ENCODE data around the gene SLC8A1. TPM values are rescaled to one million over a fixed set of nuclear protein-coding genes. Genes with fewer than 3 reads are reported as not detected.
A peak's percentile ranks its signal among the peaks of the same experiment; 100 is the strongest.

Gene SLC8A1
- total and polyA plus RNA-seq, 8 donors: 5.4 to 39.7 (median 6.6) TPM

DNA sequence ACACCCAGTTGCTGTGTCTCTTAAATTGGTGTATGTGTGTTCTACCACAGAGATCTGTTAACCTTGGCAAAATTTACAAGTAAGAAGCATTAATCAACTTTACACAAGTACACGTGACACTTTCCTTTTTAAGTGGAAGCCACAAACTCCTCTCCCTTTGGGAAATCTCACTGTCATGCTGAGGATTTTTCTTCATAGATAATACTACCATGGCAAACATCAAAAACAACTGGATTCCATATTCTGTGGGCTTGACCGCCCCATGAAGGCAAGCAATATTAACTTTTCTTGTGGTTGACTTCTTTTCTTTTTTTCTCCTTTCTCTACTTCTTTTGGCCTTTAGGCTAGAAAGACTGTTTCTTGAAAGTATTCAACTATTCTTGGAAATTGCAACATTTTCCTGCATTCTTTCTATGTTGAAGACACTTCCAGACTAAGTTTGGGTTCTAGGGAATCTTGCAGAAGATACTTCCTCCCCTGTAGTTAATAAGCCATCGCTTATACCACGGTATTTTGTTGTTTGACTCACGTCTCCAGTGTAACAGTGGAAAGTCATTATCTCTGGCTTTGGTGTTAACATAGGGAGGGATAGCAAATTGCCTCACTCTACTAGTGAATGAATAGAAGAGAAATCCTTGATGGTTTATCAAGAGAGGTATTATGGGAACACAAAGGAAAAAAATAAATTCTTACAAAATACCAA lies 79.5 kb downstream of the SLC8A1 start:
- TF ChIP-seq, protein P1, sequence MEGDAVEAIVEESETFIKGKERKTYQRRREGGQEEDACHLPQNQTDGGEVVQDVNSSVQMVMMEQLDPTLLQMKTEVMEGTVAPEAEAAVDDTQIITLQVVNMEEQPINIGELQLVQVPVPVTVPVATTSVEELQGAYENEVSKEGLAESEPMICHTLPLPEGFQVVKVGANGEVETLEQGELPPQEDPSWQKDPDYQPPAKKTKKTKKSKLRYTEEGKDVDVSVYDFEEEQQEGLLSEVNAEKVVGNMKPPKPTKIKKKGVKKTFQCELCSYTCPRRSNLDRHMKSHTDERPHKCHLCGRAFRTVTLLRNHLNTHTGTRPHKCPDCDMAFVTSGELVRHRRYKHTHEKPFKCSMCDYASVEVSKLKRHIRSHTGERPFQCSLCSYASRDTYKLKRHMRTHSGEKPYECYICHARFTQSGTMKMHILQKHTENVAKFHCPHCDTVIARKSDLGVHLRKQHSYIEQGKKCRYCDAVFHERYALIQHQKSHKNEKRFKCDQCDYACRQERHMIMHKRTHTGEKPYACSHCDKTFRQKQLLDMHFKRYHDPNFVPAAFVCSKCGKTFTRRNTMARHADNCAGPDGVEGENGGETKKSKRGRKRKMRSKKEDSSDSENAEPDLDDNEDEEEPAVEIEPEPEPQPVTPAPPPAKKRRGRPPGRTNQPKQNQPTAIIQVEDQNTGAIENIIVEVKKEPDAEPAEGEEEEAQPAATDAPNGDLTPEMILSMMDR (IDR thresholded peaks at IDR 0.05): no peak
- no peaks in the 10 kb centered on the region for H3K9me3 ChIP-seq
- H3K4me1 ChIP-seq: no peaks in the 10 kb centered on the region
- H3K4me3 ChIP-seq: no peak overlapping the region
- DNase-seq (no peak), ATAC-seq (peak; percentile 65)
- H3K27me3 ChIP-seq: no peaks in the 10 kb centered on the region
- H3K36me3 ChIP-seq: no peaks in the 10 kb centered on the region
- H3K27ac ChIP-seq: peak overlapping the region in 1 of 2 donors; percentile 13
- intact Hi-C loops (cut with DNase I): no loop called here

DNA sequence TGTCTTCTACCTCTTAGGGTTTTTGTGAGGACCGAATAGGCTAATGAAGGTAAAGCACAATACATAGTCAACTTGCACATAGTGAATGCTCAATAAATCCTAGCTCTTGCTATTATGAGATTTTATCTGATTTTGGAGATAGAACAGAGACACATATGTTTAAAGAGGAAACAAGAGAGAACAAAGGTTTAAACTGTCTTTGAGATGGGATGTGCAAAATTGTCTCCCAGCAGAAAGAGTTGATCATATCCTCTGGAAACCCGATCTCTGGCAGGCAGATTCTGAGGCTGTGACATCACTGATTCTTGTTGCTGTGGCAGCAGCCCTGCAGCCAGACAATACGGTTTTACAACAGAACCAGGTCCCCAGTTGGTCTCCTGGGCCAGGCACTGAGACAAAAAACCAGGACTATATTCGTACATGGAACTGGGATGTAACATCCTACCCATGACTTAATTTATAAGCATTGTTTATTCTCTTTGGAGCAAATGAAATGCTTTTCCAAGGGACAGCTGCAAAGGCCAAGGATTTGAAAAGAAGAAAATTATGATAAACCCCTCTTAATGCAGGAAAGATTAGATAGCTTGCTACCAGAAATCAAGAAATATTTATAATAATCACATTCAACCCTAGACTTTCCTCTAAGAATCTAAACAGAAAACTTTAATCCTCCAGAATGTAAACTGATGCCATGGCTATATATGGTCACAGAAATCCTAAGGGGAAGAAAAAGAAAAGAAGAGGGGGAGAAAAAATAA lies 80.2 kb downstream of the SLC8A1 start:
- DNase-seq (peak in 2 of 4 donors; percentile 30 to 63), ATAC-seq (peak; percentile 47)
- intact Hi-C loops (cut with DNase I): no loop called here
- Histone ChIP-seq H3K36me3 (no peaks in the 10 kb centered on the region), H3K9me3 (no peaks in the 10 kb centered on the region), H3K27ac (peak overlapping the region in 1 of 2 donors; percentile 13), H3K4me1 (no peaks in the 10 kb centered on the region), H3K4me3 (no peak overlapping the region), H3K27me3 (no peaks in the 10 kb centered on the region)
- TF ChIP-seq, protein P1 (IDR thresholded peaks at IDR 0.05): no peak

DNA sequence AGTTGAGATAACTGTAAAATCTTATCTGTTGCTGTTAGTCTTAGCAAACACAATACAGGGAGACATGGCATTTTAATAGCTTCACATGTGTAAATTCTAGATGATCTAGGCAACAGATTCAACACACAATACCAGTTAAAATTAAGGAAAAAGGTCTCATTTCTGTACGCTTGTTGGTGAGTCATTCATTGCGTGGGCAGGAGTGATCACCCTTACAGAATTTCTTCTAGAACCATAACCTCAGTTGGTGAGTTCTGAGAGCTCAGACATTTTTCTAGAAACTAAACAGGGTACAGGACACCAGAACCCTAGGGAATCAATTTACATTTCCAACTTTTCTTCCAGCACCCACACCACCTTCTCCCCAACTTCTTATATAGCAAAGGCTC lies 81.9 kb downstream of the SLC8A1 start:
- ATAC-seq (no peak), DNase-seq (no peak)
- Histone ChIP-seq H3K27ac (no peak overlapping the region), H3K4me1 (peaks cover 0 to 3% of the 10 kb centered on the region in 2 donors), H3K27me3 (no peaks in the 10 kb centered on the region), H3K9me3 (no peaks in the 10 kb centered on the region), H3K4me3 (no peak overlapping the region), H3K36me3 (no peaks in the 10 kb centered on the region)
- TF ChIP-seq, protein P1 (IDR thresholded peaks at IDR 0.05): no peak
- intact Hi-C loops (cut with DNase I): no loop called here

DNA sequence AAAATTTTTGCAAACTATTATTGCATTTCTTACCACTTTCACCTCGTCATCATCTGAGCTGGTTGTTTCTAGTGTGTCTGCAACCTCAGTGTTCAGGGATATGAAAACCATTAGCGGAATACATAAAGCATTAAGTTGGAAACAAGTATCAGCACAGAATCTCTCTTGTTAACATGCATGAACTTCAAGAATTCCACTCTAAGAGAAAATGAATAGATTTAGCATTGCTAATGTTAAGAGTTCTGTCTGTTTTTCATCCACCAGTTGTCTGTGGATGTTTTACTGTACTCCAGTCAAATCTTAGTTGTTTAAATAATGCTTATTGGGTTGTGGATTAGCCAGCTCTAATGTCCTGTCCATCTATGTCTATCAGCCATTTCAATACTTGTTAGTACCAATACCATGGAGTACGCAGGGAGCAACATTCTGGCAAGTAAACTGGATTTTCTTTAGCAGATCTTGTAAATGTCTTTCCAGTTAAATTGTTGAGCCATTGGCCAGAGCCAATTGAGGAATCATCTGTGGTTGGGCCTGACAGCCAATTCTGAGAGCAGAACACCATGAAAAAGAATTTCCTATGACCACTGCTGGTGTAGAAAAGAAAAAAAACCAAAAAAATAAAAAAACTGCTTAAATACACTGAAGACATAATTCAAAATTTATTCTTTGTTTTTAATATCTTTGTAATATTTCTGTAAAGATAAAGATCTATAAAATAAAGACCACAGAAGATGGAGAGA lies 82.5 kb downstream of the SLC8A1 start:
- H3K4me3 ChIP-seq: no peak overlapping the region
- no peak overlapping the region for H3K27ac ChIP-seq
- H3K9me3 ChIP-seq: no peaks in the 10 kb centered on the region
- peaks cover 0 to 8% of the 10 kb centered on the region in 2 donors for H3K4me1 ChIP-seq
- H3K36me3 ChIP-seq: no peaks in the 10 kb centered on the region
- DNase-seq: no peak
- TF ChIP-seq, protein P1 (IDR thresholded peaks at IDR 0.05): no peak
- no peak for ATAC-seq
- H3K27me3 ChIP-seq: no peaks in the 10 kb centered on the region
- intact Hi-C loops (cut with DNase I): no loop called here

DNA sequence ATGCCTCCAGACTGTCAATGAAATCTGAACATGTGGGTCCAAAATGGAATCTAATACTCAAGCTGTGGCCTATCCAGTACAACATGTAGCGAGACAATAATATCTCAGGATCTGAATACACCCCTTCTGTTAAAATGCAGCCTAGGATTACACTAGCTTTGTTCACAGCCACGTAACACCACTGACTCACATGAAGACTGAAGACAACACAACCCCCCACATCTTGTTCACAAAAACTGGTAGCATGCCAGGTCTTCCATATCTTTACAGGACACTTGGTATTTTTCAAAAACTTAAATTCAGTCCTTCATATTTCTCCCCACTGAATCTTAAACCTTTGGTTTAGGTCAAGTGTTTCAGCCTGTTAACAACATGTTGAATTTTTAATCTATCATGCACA lies 84.2 kb downstream of the SLC8A1 start:
- ATAC-seq (no peak), DNase-seq (no peak)
- H3K27me3 ChIP-seq: no peaks in the 10 kb centered on the region
- H3K4me3 ChIP-seq: no peak overlapping the region
- no peaks in the 10 kb centered on the region for H3K36me3 ChIP-seq
- no peaks in the 10 kb centered on the region for H3K9me3 ChIP-seq
- intact Hi-C loops (cut with DNase I): no loop called here
- H3K4me1 ChIP-seq: peaks cover 0 to 8% of the 10 kb centered on the region in 2 donors
- H3K27ac ChIP-seq: no peak overlapping the region
- TF ChIP-seq, protein P1 (IDR thresholded peaks at IDR 0.05): no peak

All from left lung (tissue), 10 donors.